GM12891 (cell line): ENCODE data around the gene ATP6V1D.

Experiments
- PAX5 ChIP-seq: IDR thresholded peaks from 2 replicates; pipeline ENCODE4 v1.6.1; 2011; ENCODE audit warnings: low read length, moderate library complexity, mild to moderate bottlenecking; ENCODE audit not compliant: insufficient read depth, severe bottlenecking
- POLR2A ChIP-seq: IDR thresholded peaks from 2 replicates; pipeline ENCODE4 v1.6.1; 2011; ENCODE audit warnings: low read depth, low read length, control low read depth
- POLR2AphosphoS5 ChIP-seq: IDR thresholded peaks from 2 replicates; pipeline ENCODE4 v1.6.1; 2011; ENCODE audit warnings: low read depth, low read length, control low read depth
- SPI1 ChIP-seq: IDR thresholded peaks from 2 replicates; pipeline ENCODE4 v1.6.1; 2011; ENCODE audit warnings: low read depth, low read length, control low read depth
- TAF1 ChIP-seq: IDR thresholded peaks from 2 replicates; pipeline ENCODE4 v1.6.1; 2011; ENCODE audit warnings: low read depth, low read length, control low read depth

DNA sequence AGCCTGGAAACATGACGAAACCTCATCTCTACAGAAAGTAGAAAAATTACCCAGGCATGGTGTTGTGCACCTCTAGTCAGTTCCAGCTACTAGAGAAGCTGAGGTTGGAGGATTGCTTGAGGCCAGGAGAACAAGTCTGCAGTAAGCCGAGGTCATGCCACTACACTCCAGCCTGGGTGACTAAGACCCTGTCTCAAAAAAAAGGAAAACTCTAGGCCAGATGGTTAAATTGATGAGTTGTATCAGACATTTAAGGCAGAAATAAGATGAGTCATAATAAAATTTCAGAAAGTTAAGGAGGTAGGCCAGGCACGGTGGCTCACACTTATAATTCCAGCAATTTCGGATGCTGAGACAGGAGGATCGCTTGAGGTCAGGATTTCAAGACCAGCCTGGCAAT is 11.2 kb upstream of the ATP6V1D start:
- TF ChIP-seq POLR2A (no peak), PAX5 (no peak), TAF1 (no peak), SPI1 (no peak), POLR2AphosphoS5 (no peak)
